Breast epithelium (tissue), 4 donors: Measurements from ENCODE around the gene DTL. TPM values are rescaled to one million over a fixed set of nuclear protein-coding genes. Genes with fewer than 3 reads are reported as not detected.

ENCODE experiments used
- DNase-seq, 2 donors: peaks; one replicate each; pipeline ENCODE4 v3.0.0-alpha.2; 2019; ENCODE audit warnings: low spot score in 2 of 2
- H3K27ac ChIP-seq, 2 donors: fragments of 200-600 bp; sonication (generic) in 1 of 2; one replicate each; pipeline ENCODE4 v1.5.1; 2016 to 2019; ENCODE audit warnings: mild to moderate bottlenecking in 1 of 2
- H3K27me3 ChIP-seq, 2 donors: fragments of 200-600 bp; sonication (generic) in 1 of 2; one replicate each; pipeline versions ENCODE4 v1.5.1 to v1.6.0; 2017 to 2019; ENCODE audit warnings: control low read depth in 1 of 2, mild to moderate bottlenecking in 1 of 2
- H3K36me3 ChIP-seq: fragments of 200-600 bp; one replicate; pipeline ENCODE4 v1.5.1; 2019
- H3K4me1 ChIP-seq, 2 donors: fragments of 200-600 bp; sonication (generic); one replicate each; pipeline ENCODE4 v1.5.1; 2016 to 2019; ENCODE audit warnings: control low read depth in 1 of 2
- H3K4me3 ChIP-seq, 3 donors: fragments of 200-600 bp; sonication (generic); 1 replicate in 2 of 3; 2 replicates in 1 of 3; pipeline ENCODE4 v1.5.1; 2016 to 2019; ENCODE audit warnings: mild to moderate bottlenecking in 3 of 3, moderate library complexity in 2 of 3
- H3K9me3 ChIP-seq, 2 donors: fragments of 200-600 bp; sonication (generic) in 1 of 2; one replicate each; pipeline ENCODE4 v1.5.1; 2016 to 2019; ENCODE audit warnings: control low read depth in 1 of 2
- POLR2A ChIP-seq: fragments of 450-650 bp; IDR thresholded peaks from one replicate; pipeline ENCODE4 v1.6.1; 2016; ENCODE audit warnings: antibody characterized with exemption, mild to moderate bottlenecking, moderate library complexity
- POLR2AphosphoS5 ChIP-seq, 3 donors: sonication (generic); formaldehyde crosslinking; IDR thresholded peaks; one replicate each; pipeline ENCODE4 v1.6.1; 2017; ENCODE audit warnings: antibody characterized with exemption in 3 of 3
- intact Hi-C: fragments of 100-400 bp; cut with DNase I; formaldehyde crosslinking; loops from one replicate; pipeline ENCODE4 v1.15.1; 2023; ENCODE audit warnings: low total_unique reads
- total RNA-seq, 3 donors: library from RNA; depleted of rRNA; stranded (reverse); fragments of >200 nt; gene quantifications; one replicate each; pipeline ENCODE4 v1.1.0, GENCODE V29; 2016
- TF ChIP-seq, protein P1 (sequence below), 3 donors: fragments of 450-650 bp; IDR thresholded peaks; one replicate each; pipeline ENCODE4 v1.5.1; 2016 to 2017; ENCODE audit warnings: antibody characterized with exemption in 3 of 3, mild to moderate bottlenecking in 3 of 3, moderate library complexity in 3 of 3

The DTL gene
- total RNA-seq, 3 donors from 2014 or later: 0.29 to 0.80 (median 0.66) TPM

DNA sequence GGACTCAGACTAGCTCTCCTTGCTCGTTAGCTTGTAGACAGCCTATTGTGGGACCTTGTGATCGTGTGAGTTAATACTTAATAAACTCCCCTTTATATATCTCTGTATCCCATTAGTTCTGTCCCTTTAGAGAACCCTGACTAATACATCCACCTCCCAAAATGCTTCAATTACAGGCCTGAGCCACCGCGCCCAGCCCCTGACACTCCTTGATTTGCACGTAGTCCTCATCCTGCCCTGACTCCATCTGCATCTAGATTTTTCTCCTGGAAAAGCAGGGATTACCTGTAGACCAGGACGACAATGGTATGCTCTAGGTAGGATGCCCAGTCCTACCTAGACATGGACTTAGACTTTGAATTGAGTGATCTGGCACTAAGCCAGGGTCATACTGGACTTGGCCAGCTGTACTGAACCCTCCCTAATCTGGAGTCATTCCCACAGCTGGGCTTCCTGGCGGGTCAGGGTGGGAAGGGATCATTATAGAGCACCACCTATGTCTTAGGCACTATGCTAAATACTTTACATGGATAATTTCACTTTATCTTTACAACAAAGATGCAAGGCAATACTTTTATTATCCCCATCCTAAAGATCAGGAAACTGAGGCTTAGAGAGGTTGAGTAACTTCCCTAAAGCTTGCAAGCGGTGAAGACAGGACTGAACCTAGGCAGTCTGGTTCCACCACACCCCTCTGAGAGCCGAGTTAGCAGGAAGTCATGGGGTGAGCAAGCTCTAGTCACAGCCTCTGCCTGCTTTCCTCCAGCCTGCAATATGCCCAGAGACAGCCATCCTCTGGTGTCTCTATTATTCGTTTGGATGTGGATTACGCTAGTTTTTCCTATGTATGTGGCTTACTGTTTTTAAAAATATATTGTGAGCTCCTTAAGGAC is 89.4 kb downstream of the DTL start:
- Histone ChIP-seq H3K4me1 (no peaks in the 10 kb centered on the region), H3K36me3 (no peaks in the 10 kb centered on the region), H3K4me3 (no peak overlapping the region), H3K9me3 (no peaks in the 10 kb centered on the region), H3K27ac (no peak overlapping the region), H3K27me3 (no peaks in the 10 kb centered on the region)
- TF ChIP-seq, protein P1, sequence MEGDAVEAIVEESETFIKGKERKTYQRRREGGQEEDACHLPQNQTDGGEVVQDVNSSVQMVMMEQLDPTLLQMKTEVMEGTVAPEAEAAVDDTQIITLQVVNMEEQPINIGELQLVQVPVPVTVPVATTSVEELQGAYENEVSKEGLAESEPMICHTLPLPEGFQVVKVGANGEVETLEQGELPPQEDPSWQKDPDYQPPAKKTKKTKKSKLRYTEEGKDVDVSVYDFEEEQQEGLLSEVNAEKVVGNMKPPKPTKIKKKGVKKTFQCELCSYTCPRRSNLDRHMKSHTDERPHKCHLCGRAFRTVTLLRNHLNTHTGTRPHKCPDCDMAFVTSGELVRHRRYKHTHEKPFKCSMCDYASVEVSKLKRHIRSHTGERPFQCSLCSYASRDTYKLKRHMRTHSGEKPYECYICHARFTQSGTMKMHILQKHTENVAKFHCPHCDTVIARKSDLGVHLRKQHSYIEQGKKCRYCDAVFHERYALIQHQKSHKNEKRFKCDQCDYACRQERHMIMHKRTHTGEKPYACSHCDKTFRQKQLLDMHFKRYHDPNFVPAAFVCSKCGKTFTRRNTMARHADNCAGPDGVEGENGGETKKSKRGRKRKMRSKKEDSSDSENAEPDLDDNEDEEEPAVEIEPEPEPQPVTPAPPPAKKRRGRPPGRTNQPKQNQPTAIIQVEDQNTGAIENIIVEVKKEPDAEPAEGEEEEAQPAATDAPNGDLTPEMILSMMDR (IDR thresholded peaks at IDR 0.05): no peak
- TF ChIP-seq POLR2A: no peak
- no peak for TF ChIP-seq POLR2AphosphoS5 (IDR thresholded peaks at IDR 0.05)
- intact Hi-C loops: no loop called here
- DNase-seq: no peak

DNA sequence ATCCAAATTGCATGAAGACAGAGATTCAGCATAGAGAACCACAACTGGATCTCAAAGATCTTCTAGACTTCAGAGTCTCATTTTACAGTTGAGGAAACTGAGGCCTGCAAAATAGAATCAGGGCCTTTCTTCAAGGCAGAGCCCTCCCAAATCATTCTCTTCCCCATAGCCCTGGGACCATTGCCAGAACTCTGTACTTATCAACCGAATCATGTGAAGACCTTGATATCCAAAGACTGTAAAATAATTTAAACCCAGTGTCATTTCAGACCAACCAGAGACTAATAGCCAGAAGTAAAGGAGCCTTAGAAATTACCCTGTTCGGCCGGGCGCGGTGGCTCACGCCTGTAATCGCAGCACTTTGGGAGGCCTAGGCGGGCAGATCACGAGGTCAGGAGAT is 90.1 kb downstream of the DTL start:
- intact Hi-C loops: no loop called here
- DNase-seq: no peak
- Histone ChIP-seq H3K27me3 (no peaks in the 10 kb centered on the region), H3K9me3 (no peaks in the 10 kb centered on the region), H3K36me3 (no peaks in the 10 kb centered on the region), H3K4me1 (no peaks in the 10 kb centered on the region), H3K27ac (no peak overlapping the region), H3K4me3 (no peak overlapping the region)
- no peak for TF ChIP-seq POLR2AphosphoS5 (IDR thresholded peaks at IDR 0.05)
- no peak for TF ChIP-seq POLR2A
- TF ChIP-seq, protein P1 (IDR thresholded peaks at IDR 0.05): no peak

DNA sequence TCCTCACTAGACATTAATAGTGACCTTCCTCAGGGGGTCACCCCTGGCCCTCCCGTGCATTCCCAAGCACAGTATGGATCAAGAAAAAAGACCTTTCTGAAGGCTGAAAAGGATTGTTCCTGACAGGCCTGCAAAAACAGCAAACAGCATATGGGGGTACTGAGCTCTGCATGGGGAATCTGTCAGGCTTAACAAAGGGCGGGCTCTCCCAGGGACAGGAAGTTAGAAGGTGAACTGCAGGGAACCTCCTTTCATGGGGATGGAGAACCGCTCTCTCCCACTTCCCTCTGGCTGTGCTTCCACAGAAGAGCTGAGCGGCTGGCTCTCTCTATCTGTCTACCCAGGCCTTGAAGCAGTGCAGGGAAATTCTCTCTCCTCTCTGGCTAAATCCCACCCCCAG is 91.7 kb downstream of the DTL start:
- Histone ChIP-seq H3K27ac (no peak overlapping the region), H3K27me3 (no peaks in the 10 kb centered on the region), H3K4me3 (no peak overlapping the region), H3K4me1 (no peaks in the 10 kb centered on the region), H3K36me3 (no peaks in the 10 kb centered on the region), H3K9me3 (no peaks in the 10 kb centered on the region)
- intact Hi-C loops: no loop called here
- DNase-seq: no peak
- no peak for TF ChIP-seq POLR2A
- no peak for TF ChIP-seq POLR2AphosphoS5 (IDR thresholded peaks at IDR 0.05)
- TF ChIP-seq, protein P1 (IDR thresholded peaks at IDR 0.05): no peak

DNA sequence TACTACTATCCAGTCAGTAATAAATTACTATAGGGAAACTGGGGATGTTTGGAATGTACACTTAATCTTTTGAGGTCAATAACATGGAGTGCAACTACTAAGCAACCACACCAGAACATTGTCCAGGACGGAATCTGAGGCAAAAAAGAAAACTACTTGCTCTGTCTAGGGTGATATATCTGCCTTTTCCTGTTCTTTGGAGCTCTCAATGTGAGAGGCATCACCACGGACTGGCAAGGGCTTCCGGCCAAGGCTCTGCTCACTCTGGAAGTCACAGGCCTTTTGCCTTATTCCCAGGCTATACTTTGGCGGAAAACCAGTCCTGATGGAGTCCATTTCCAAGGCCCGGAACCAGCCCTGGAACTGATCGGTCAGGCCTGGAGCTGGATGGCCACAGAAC is 94.2 kb downstream of the DTL start:
- no peak for TF ChIP-seq POLR2A
- no peak for TF ChIP-seq POLR2AphosphoS5 (IDR thresholded peaks at IDR 0.05)
- TF ChIP-seq, protein P1 (IDR thresholded peaks at IDR 0.05): no peak
- H3K36me3 ChIP-seq: no peaks in the 10 kb centered on the region
- no peaks in the 10 kb centered on the region for H3K9me3 ChIP-seq
- DNase-seq: no peak
- H3K4me3 ChIP-seq: no peak overlapping the region
- intact Hi-C loops: no loop called here
- no peaks in the 10 kb centered on the region for H3K27me3 ChIP-seq
- H3K27ac ChIP-seq: no peak overlapping the region
- H3K4me1 ChIP-seq: no peaks in the 10 kb centered on the region

DNA sequence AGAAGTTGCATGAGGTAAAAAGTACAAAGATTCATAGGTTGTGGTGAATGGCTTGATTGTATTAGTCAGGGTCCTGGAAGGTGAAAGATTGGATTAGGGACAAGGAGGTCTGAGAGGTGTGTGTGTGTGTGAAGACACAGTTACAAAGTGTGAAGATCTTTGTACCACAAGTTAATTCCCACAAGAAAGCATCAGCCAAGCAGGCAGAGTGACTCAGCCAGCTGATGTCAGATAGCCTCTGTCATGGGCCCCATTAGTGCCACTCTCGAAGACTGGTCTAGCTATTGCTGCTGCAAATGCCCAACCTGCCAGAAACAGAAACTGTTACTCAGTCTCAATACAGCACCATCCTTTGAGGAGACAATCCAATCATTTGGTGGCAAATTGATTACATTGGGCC is 96.5 kb downstream of the DTL start:
- Histone ChIP-seq H3K27ac (no peak overlapping the region), H3K4me1 (no peaks in the 10 kb centered on the region), H3K9me3 (no peaks in the 10 kb centered on the region), H3K4me3 (no peak overlapping the region), H3K27me3 (no peaks in the 10 kb centered on the region), H3K36me3 (no peaks in the 10 kb centered on the region)
- intact Hi-C loops: no loop called here
- TF ChIP-seq, protein P1 (IDR thresholded peaks at IDR 0.05): no peak
- TF ChIP-seq POLR2A (no peak), POLR2AphosphoS5 (IDR thresholded peaks at IDR 0.05) (no peak)
- DNase-seq: no peak
